22Rv1 (cell line): ENCODE data around the gene ARIH1.

Source experiments
- H3K27ac ChIP-seq: fragments of 450-650 bp; 2 replicates; pipeline ENCODE4 v1.5.1; 2017
- CTCF ChIP-seq: fragments of 450-650 bp; IDR thresholded peaks from 2 replicates; pipeline ENCODE4 v1.5.1; 2017; ENCODE audit warnings: mild to moderate bottlenecking
- ZFX ChIP-seq: fragments of 450-650 bp; IDR thresholded peaks from 2 replicates; pipeline ENCODE4 v1.6.1; 2017; ENCODE audit warnings: antibody characterized with exemption, borderline replicate concordance

Gene ARIH1

DNA sequence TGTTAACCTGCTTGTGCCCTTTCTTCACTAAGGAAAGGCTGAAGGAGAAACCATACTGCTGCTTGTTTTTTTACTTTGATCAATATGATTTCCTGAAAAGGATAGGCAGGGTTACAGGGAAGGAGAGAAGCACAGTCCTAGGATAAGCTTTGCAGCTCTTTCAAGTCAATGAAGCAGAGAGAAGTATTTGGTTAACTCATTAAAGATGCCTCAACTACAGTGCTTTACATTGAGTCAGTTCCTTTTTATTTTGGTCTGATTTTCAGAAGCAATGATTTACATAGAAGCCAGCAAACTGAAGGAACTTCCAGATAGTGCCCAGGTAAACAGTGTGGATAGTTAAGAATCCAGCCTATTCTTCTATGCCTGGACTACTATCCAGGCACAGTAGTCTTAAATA is 64.8 kb downstream of the ARIH1 start:
- no peak for TF ChIP-seq CTCF
- TF ChIP-seq ZFX = no peak
- H3K27ac ChIP-seq = no peak overlapping the region

- TF ChIP-seq ZFX (no peak), CTCF (no peak)
- H3K27ac ChIP-seq = no peak overlapping the region
These were observed 66.6 kb downstream of the ARIH1 start for GRCh38 chr15:72540606-72541237.

DNA sequence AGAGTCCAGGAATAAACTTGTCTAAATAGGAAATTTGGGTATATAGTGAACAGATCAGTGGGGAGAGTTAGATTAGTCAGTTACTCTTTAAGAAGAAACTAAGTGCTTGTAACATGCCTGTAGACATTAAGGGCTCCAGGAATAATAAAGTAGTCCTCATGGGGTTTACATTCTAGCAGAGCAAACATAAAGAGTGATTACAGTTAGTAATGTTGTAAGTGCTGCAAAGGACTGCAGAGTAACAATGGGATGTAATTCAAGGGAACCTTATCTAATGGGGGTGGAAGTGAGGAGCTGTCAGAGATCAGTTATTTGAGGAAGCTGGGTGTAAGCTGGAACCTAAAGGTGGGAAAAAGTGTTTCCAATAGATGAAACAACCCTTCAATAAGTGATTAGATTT is 67.5 kb downstream of the ARIH1 start:
- no peak for TF ChIP-seq CTCF
- no peak for TF ChIP-seq ZFX
- H3K27ac ChIP-seq = no peak overlapping the region

DNA sequence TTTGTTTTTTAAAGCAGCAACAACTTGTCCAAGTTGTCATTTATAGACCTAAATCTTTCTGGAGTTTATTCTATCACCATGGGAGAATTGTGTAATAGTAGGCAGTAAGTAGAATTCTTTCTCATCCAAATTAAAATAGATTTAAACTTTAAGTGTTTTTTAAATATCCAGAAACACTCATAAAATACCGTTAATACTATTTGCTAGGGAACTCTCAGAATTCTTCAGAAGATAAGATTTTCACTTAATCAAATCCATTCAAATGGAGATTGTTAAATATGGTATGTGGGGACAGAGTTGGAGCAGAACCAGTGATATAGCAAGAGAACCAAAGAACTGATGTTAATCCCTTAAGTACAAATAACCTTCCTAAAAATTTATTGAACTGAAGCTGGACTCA is 71.0 kb downstream of the ARIH1 start:
- no peak for TF ChIP-seq ZFX
- no peak for TF ChIP-seq CTCF
- no peak overlapping the region for H3K27ac ChIP-seq

DNA sequence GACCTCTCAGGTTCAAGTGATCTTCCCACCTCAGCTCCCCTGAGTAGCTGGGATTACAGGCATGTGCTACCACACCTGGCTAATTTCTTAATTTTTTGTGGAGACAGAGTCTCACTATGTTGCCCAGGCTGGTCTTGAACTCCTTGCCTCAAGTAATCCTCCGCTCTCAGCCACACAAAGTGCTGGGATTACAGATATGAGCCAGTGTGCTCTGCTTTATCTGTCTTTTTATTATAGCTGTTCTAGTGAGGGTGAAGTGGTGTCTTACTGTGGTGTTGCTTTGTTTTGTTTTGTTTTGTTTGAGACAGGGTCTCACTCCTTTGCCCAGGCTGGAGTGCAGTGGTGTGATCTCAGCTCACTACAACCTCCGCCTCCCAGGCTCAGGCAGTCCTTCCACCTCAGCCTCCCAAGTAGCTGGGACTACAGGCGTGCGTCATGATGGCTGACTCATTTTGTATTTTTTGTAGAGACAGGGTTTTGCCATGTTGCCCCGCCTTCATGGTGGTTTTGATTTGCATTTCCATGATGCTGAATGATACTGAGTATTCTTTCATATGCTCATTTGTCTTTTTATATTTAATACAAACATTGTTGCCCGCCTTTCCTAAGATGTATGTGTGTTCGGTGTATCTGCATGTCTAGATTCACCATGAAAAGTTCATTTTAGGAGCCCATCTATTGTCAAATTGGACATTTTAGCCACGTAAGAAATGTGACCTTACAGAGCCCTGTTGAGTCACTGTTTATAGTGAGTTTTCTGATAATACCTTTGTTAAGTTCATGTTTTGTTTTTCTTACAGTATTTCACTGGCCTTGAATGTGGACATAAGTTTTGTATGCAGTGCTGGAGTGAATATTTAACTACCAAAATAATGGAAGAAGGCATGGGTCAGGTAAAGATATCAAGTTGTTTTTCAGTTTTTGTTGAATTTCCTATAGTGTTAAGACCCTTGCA is 80.6 kb downstream of the ARIH1 start:
- TF ChIP-seq CTCF = no peak
- TF ChIP-seq ZFX = no peak
- no peak overlapping the region for H3K27ac ChIP-seq

DNA sequence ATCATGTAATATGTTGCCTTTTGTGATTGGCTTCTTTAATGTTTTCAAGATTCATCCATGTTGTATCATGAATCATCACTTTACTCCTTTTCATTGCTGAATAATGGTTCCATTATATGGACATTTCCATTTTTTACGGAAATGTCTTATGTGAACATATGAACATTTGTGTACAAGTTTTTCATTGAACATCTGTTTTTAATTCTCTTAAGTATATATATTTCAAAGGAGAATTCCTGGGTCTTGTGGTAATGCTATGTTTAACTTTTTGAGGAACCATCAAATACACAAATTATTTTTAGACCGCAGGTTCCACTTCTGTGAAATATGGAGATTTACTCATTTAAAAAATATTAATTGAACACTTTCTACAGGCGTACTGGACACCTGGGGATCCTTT is 85.7 kb downstream of the ARIH1 start:
- no peak overlapping the region for H3K27ac ChIP-seq
- no peak for TF ChIP-seq ZFX
- no peak for TF ChIP-seq CTCF

DNA sequence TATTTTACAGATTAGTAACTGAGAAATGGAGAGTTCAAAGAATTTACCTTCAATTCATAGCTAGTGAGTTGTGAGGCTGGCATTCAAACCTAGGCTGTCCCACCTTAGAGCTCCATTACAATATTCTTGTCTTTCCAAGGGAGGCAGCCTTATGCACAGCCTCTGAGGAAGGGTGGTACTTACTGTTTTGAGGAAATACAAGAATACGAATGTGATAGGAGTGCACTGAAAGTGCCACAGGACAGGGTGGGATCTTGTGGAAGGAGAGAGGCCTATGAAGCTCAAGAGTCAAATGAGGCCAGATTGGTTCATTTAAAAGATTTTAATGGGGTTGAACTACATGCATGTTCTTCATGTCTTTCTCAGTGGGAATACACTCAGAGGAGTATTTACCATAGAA is 86.3 kb downstream of the ARIH1 start:
- no peak for TF ChIP-seq ZFX
- no peak for TF ChIP-seq CTCF
- H3K27ac ChIP-seq = no peak overlapping the region
